HL-60/S4 treated with retinoic acid at 250 ng/mL for 4 days and 3 days (cell line): Measurements from ENCODE around the gene COG8.
"Not testable (repeated sequence)": the region's sequence is repeated elsewhere in the genome, so short reads cannot be mapped to it uniquely, and the experiment has no call there.

Source experiments
- in situ Hi-C: fragments of 300-500 bp; cut with MboI; formaldehyde crosslinking; loops from 2 replicates; pipeline ENCODE4 v1.7.0; 2022; ENCODE audit warnings: low sequenced_read_pairs

Gene COG8

GRCh38 chr16:69294051-69294450 lies 45.3 kb downstream of the COG8 start:
- in situ Hi-C loops, result no loop called here

- in situ Hi-C loops, result no loop called here
Observed at GRCh38 chr16:69293401-69293800, 46.0 kb downstream of the COG8 start.

- in situ Hi-C loops, result not testable (repeated sequence)
Observed at GRCh38 chr16:69291657-69292056, 47.7 kb downstream of the COG8 start.

GRCh38 chr16:69286941-69287713 lies 52.2 kb downstream of the COG8 start:
- in situ Hi-C loops, result loop anchor here (5.0 kb wide), 1 partner anchor 135 kb away; no protein-coding TSS in a partner anchor

GRCh38 chr16:69285240-69285639 lies 54.1 kb downstream of the COG8 start:
- in situ Hi-C loops, result loop anchor here (5.0 kb wide), 1 partner anchor 133 kb away; no protein-coding TSS in a partner anchor

GRCh38 chr16:69283851-69284250 lies 55.5 kb downstream of the COG8 start:
- in situ Hi-C loops, result no loop called here

- in situ Hi-C loops, result no loop called here
Observed at GRCh38 chr16:69277413-69277812, 62.0 kb downstream of the COG8 start.
